HCT116 (cell line): ENCODE measurements around the gene SUPT3H. TPM values are rescaled to one million over a fixed set of nuclear protein-coding genes. Genes with fewer than 3 reads are reported as not detected.

Experiments used
- ATAC-seq: fragments of 200-7000 bp; cut with Tn5 transposase; 2 replicates; pipeline ENCODE4 v1.9.1; 2020; ENCODE audit warnings: mild to moderate bottlenecking, moderate library complexity
- BruUV-seq: library from RNA; stranded (reverse); fragments of 400-500 nt; replicated peaks from 2 replicates; lab custom pipeline; 2021; lab: Mats Ljungman, UMichigan
- CTCF ChIA-PET: fragments of 300-600 bp; sonication (Branson Sonifier 250); formaldehyde crosslinking; loops from one replicate; lab custom pipeline; 2021; ENCODE audit warnings: antibody characterized with exemption; lab: Charles Lee
- POLR2A ChIA-PET: fragments of 300-600, 350-600 bp; sonication (Branson Sonifier 250); formaldehyde crosslinking; loops from one replicate; lab custom pipeline; 2021; ENCODE audit warnings: antibody characterized with exemption; lab: Charles Lee
- RAD21 ChIA-PET, 2 experiments: fragments of 300-600 bp; sonication (Branson Sonifier 250); formaldehyde crosslinking; loops; one replicate each; lab custom pipeline; 2023; ENCODE audit warnings: low total read pairs in 2 of 2; ENCODE audit not compliant: uncharacterized antibody in 2 of 2, unreplicated experiment in 2 of 2, low non-redundant PET in 1 of 2; lab: Charles Lee
- DNase-seq: peaks from one replicate; pipeline ENCODE4 v3.0.0-alpha.2; 2010; ENCODE audit warnings: low read depth, low spot score
- H2AFZ ChIP-seq: fragments of 200-600 bp; shearing (Covaris generic), sonication (generic); 2 replicates; pipeline ENCODE4 v1.6.1; 2017; ENCODE audit warnings: low read depth, mixed run types, mixed read lengths, antibody characterized with exemption, low read length; ENCODE audit not compliant: poor library complexity, severe bottlenecking
- H3K27ac ChIP-seq: 2 replicates; pipeline ENCODE4 v1.5.1; 2012; ENCODE audit warnings: low read depth, low read length
- H3K27me3 ChIP-seq: fragments of 200-600 bp; sonication (generic); 2 replicates; pipeline ENCODE4 v1.6.1; 2016; ENCODE audit warnings: mixed run types, low read length, mixed read lengths; ENCODE audit not compliant: insufficient read depth
- H3K36me3 ChIP-seq, 2 experiments: fragments of 200-500 bp in 1 of 2; fragments of 200-600 bp in 1 of 2; sonication (Bioruptor generic) in 1 of 2; sonication (generic) in 1 of 2; 2 replicates each; pipeline versions ENCODE4 v1.5.1 to v1.6.1; 2014 to 2016; ENCODE audit warnings: low read length in 2 of 2, inconsistent platforms in 1 of 2, mixed read lengths in 1 of 2, mixed run types in 1 of 2; ENCODE audit not compliant: insufficient read depth in 2 of 2, control insufficient read depth in 1 of 2
- H3K4me1 ChIP-seq, 2 experiments: fragments of 200-600 bp in 1 of 2; sonication (generic) in 1 of 2; 2 replicates each; pipeline versions ENCODE4 v1.5.1 to v1.6.1; 2012 to 2017; ENCODE audit warnings: low read length in 2 of 2, inconsistent platforms in 1 of 2, mild to moderate bottlenecking in 1 of 2, mixed read lengths in 1 of 2, mixed run types in 1 of 2, moderate library complexity in 1 of 2; ENCODE audit not compliant: insufficient read depth in 2 of 2, control insufficient read depth in 1 of 2
- H3K4me2 ChIP-seq: fragments of 200-600 bp; sonication (generic); 2 replicates; pipeline ENCODE4 v1.6.1; 2017; ENCODE audit warnings: mixed run types, low read length, mixed read lengths
- H3K4me3 ChIP-seq, 2 experiments: fragments of 200-600 bp in 1 of 2; sonication (generic) in 1 of 2; replicated peaks in 1 of 2; 2 replicates each; pipeline ENCODE4 v1.5.1; 2011 to 2016; ENCODE audit warnings: low read length in 2 of 2, control low read depth in 1 of 2, low read depth in 1 of 2, mild to moderate bottlenecking in 1 of 2, mixed read lengths in 1 of 2, mixed run types in 1 of 2
- H3K79me2 ChIP-seq: fragments of 200-600 bp; sonication (generic); 2 replicates; pipeline ENCODE4 v1.6.1; 2017; ENCODE audit warnings: mild to moderate bottlenecking, mixed run types, low read length, moderate library complexity, mixed read lengths; ENCODE audit not compliant: insufficient read depth
- H3K9ac ChIP-seq: fragments of 200-600 bp; sonication (generic); 2 replicates; pipeline ENCODE4 v1.6.1; 2016; ENCODE audit warnings: low read length, mixed read lengths
- H3K9me2 ChIP-seq: fragments of 200-600 bp; sonication (generic), shearing (Covaris generic); 2 replicates; pipeline ENCODE4 v1.6.1; 2017; ENCODE audit warnings: mixed run types, mild to moderate bottlenecking, moderate library complexity; ENCODE audit not compliant: insufficient read depth
- H3K9me3 ChIP-seq, 2 experiments: fragments of 200-500 bp in 1 of 2; fragments of 200-600 bp in 1 of 2; sonication (Bioruptor generic) in 1 of 2; sonication (generic) in 1 of 2; 2 replicates each; pipeline ENCODE4 v1.6.1; 2014 to 2017; ENCODE audit warnings: low read length in 2 of 2, mixed read lengths in 2 of 2, inconsistent platforms in 1 of 2, low read depth in 1 of 2, mild to moderate bottlenecking in 1 of 2, mixed run types in 1 of 2, moderate library complexity in 1 of 2; ENCODE audit not compliant: control insufficient read depth in 1 of 2, insufficient read depth in 1 of 2
- H4K20me1 ChIP-seq: fragments of 200-600 bp; sonication (generic), shearing (Covaris generic); 2 replicates; pipeline ENCODE4 v1.6.1; 2017; ENCODE audit warnings: mixed run types, mild to moderate bottlenecking, moderate library complexity; ENCODE audit not compliant: insufficient read depth
- POLR2AphosphoS5 ChIP-seq: IDR thresholded peaks from 2 replicates; pipeline ENCODE4 v1.6.1; 2011; ENCODE audit warnings: mild to moderate bottlenecking, low read depth, low read length, moderate library complexity
- RAD21 ChIP-seq: IDR thresholded peaks from 2 replicates; pipeline ENCODE4 v1.6.1; 2012; ENCODE audit warnings: low read depth, mild to moderate bottlenecking
- SRF ChIP-seq: IDR thresholded peaks from 2 replicates; pipeline ENCODE4 v1.6.1; 2012; ENCODE audit warnings: low read depth
- TCF7L2 ChIP-seq: IDR thresholded peaks from 2 replicates; pipeline ENCODE4 v1.7.0; 2011; ENCODE audit warnings: borderline replicate concordance, inconsistent platforms; ENCODE audit not compliant: insufficient read depth, insufficient read length; ENCODE audit errors: extremely low read depth
- YY1 ChIP-seq: IDR thresholded peaks from 2 replicates; pipeline ENCODE4 v1.6.1; 2011; ENCODE audit warnings: low read length, low read depth, moderate library complexity, mild to moderate bottlenecking; ENCODE audit not compliant: insufficient replicate concordance; ENCODE audit errors: extremely low read depth
- intact Hi-C: fragments of 100-400 bp; cut with micrococcal nuclease; formaldehyde crosslinking; loops from 2 replicates; pipeline ENCODE4 v1.10.0; 2022
- total RNA-seq: library from RNA; stranded (reverse); gene quantifications from one replicate; pipeline ENCODE4 v1.2.1, GENCODE V29; 2021; ENCODE audit not compliant: unreplicated experiment
- TF ChIP-seq, protein P1 (sequence below): IDR thresholded peaks from 2 replicates; pipeline ENCODE4 v1.6.1; 2012
- TF ChIP-seq, protein P2 (sequence below): IDR thresholded peaks from 2 replicates; pipeline ENCODE4 v1.6.1; 2011; ENCODE audit warnings: mild to moderate bottlenecking, low read length, moderate library complexity; ENCODE audit not compliant: insufficient replicate concordance; ENCODE audit errors: extremely low read depth

Gene SUPT3H
- total RNA-seq, 1 experiment from 2014 or later = 7.4 TPM

DNA sequence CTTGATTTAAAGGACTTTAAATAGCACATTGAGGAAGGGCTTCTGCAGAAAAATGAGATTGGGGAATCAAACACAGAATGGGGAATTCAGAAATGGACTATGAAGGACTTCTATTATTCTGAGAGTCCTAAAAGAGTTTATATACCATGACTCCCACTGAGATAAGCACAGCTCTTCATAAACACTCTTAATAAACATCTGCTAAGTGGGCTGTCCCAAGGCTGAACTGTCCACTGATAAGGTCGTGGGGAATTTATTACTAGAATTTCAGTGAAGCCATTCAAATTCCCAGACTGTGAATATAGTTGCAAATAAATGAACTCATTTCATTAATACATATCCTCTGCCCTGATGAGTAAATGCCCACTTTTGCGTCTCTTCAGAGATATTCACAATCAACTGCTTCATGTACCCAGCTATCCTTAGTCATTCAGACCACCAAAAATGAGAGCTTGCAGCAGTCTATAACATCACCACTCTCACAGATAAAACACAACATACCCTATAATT is 517.8 kb downstream of the SUPT3H start:
- H3K36me3 ChIP-seq = no peaks in the 10 kb centered on the region
- CTCF ChIA-PET = no interaction called here
- TF ChIP-seq YY1 (no peak), POLR2AphosphoS5 (no peak), TCF7L2 (no peak), SRF (no peak), RAD21 (no peak)
- TF ChIP-seq, protein P1, sequence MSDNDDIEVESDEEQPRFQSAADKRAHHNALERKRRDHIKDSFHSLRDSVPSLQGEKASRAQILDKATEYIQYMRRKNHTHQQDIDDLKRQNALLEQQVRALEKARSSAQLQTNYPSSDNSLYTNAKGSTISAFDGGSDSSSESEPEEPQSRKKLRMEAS = no peak
- TF ChIP-seq, protein P2, sequence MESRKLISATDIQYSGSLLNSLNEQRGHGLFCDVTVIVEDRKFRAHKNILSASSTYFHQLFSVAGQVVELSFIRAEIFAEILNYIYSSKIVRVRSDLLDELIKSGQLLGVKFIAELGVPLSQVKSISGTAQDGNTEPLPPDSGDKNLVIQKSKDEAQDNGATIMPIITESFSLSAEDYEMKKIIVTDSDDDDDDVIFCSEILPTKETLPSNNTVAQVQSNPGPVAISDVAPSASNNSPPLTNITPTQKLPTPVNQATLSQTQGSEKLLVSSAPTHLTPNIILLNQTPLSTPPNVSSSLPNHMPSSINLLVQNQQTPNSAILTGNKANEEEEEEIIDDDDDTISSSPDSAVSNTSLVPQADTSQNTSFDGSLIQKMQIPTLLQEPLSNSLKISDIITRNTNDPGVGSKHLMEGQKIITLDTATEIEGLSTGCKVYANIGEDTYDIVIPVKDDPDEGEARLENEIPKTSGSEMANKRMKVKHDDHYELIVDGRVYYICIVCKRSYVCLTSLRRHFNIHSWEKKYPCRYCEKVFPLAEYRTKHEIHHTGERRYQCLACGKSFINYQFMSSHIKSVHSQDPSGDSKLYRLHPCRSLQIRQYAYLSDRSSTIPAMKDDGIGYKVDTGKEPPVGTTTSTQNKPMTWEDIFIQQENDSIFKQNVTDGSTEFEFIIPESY = no peak
- TF ChIP-seq, all 23 proteins: peak for 0
- no TSS peak for BruUV-seq
- H3K27me3 ChIP-seq = no peaks in the 10 kb centered on the region
- H4K20me1 ChIP-seq = no peaks in the 10 kb centered on the region
- no peaks in the 10 kb centered on the region for H3K9me2 ChIP-seq
- no peak for ATAC-seq
- H3K4me3 ChIP-seq = no peak overlapping the region
- H3K9me3 ChIP-seq = no peaks in the 10 kb centered on the region
- H3K9ac ChIP-seq = no peak overlapping the region
- ChIA-PET POLR2A (no interaction called here), RAD21 (no interaction called here)
- no peaks in the 10 kb centered on the region for H3K79me2 ChIP-seq
- no peak for DNase-seq
- H2AFZ ChIP-seq = no peak overlapping the region
- intact Hi-C loops = no loop called here
- H3K4me2 ChIP-seq = no peak overlapping the region
- H3K27ac ChIP-seq = no peak overlapping the region
- no peaks in the 10 kb centered on the region for H3K4me1 ChIP-seq
